NCI-H2029 (cell line): Measurements from ENCODE around the gene SRSF10.
"Not testable (repeated sequence)": the region's sequence is repeated elsewhere in the genome, so short reads cannot be mapped to it uniquely, and the experiment has no call there.

Experiments
- DNase-seq: peaks from one replicate; lab custom pipeline; 2025; lab: John Stamatoyannopoulos, UW

SRSF10 gene

GRCh38 chr1:23997812-23998211 lies 17.7 kb upstream of the SRSF10 start:
- no peak for DNase-seq

- no peak for DNase-seq
These were observed 16.6 kb upstream of the SRSF10 start for GRCh38 chr1:23996700-23997229.

- no peak for DNase-seq
These were observed 15.3 kb upstream of the SRSF10 start for GRCh38 chr1:23995431-23995837.

- not testable (repeated sequence) for DNase-seq
These were observed 11.9 kb upstream of the SRSF10 start for GRCh38 chr1:23992011-23992410.

- no peak for DNase-seq
These were observed 9.1 kb upstream of the SRSF10 start for GRCh38 chr1:23989263-23989662.

- not testable (repeated sequence) for DNase-seq
These were observed 6.9 kb upstream of the SRSF10 start for GRCh38 chr1:23987038-23987437.

- DNase-seq = no peak
These were observed 4.5 kb upstream of the SRSF10 start for GRCh38 chr1:23984417-23985186.

- DNase-seq = peak; percentile 71
These were observed 572 bp upstream of the SRSF10 start for GRCh38 chr1:23980728-23981070.

GRCh38 chr1:23979387-23979880 lies 693 bp downstream of the SRSF10 start:
- DNase-seq = no peak

- no peak for DNase-seq
These were observed 1.3 kb downstream of the SRSF10 start for GRCh38 chr1:23978805-23979204.

- DNase-seq = no peak
These were observed 2.3 kb downstream of the SRSF10 start for GRCh38 chr1:23977854-23978191.

- DNase-seq = no peak
These were observed 2.8 kb downstream of the SRSF10 start for GRCh38 chr1:23977187-23977853.

GRCh38 chr1:23967871-23968270 lies 12.3 kb downstream of the SRSF10 start:
- DNase-seq = no peak

- no peak for DNase-seq
These were observed 13.1 kb downstream of the SRSF10 start for GRCh38 chr1:23966973-23967493.

GRCh38 chr1:23964790-23965740 lies 15.1 kb downstream of the SRSF10 start:
- no peak for DNase-seq

GRCh38 chr1:23964235-23964668 lies 15.9 kb downstream of the SRSF10 start:
- DNase-seq = no peak

- no peak for DNase-seq
These were observed 16.4 kb downstream of the SRSF10 start for GRCh38 chr1:23963617-23964234.

- DNase-seq = no peak
These were observed 19.7 kb downstream of the SRSF10 start for GRCh38 chr1:23960291-23961020.

- peak; percentile 85 for DNase-seq
These were observed 20.5 kb downstream of the SRSF10 start, which contains the start of gene PNRC2 for GRCh38 chr1:23959461-23960290. Gene PNRC2, plus strand, starts transcription at chr1:23959828. Its CDS starts 1,630 bp downstream, at chr1:23961458.
